ENCODE measurements around the gene AADACL2.

DNA sequence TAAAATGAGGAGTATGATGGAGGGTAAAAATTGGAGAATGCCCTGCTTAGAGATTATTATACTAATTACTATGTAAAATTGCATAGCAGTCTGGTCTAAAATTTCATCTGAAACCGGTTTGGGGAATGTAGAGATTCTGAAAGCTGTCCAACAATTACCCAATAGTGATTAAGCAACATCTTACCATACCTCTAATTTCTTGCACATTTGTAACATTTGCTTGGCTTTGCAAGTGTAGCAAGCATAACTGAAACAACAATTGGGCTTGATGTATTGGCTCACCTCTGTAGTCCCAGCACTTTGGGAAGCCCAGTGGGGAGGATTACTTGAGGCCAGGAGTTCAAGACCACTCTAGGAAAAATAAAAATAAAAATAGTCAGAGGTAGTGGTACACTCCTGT lies 17.4 kb downstream of the AADACL2 start:
- TF ChIP-seq, protein P1, sequence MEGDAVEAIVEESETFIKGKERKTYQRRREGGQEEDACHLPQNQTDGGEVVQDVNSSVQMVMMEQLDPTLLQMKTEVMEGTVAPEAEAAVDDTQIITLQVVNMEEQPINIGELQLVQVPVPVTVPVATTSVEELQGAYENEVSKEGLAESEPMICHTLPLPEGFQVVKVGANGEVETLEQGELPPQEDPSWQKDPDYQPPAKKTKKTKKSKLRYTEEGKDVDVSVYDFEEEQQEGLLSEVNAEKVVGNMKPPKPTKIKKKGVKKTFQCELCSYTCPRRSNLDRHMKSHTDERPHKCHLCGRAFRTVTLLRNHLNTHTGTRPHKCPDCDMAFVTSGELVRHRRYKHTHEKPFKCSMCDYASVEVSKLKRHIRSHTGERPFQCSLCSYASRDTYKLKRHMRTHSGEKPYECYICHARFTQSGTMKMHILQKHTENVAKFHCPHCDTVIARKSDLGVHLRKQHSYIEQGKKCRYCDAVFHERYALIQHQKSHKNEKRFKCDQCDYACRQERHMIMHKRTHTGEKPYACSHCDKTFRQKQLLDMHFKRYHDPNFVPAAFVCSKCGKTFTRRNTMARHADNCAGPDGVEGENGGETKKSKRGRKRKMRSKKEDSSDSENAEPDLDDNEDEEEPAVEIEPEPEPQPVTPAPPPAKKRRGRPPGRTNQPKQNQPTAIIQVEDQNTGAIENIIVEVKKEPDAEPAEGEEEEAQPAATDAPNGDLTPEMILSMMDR (IDR thresholded peaks at IDR 0.05): no peak
- no peak for TF ChIP-seq POLR2A (IDR thresholded peaks at IDR 0.05)
- TF ChIP-seq POLR2AphosphoS5 (IDR thresholded peaks at IDR 0.05): no peak
